HFFc6 (cell line): ENCODE measurements around the gene NRL. TPM values are rescaled to one million over a fixed set of nuclear protein-coding genes. Genes with fewer than 3 reads are reported as not detected.

Experiments
- DNase-seq: peaks from one replicate; pipeline ENCODE4 v3.0.0-alpha.2; 2018
- H3K27ac Mint-ChIP-seq: 2 replicates; pipeline ENCODE4 v1.8.0; 2020; ENCODE audit warnings: mild to moderate bottlenecking, mixed read lengths
- H3K27me3 Mint-ChIP-seq: 2 replicates; pipeline ENCODE4 v1.8.0; 2021; ENCODE audit warnings: mild to moderate bottlenecking, moderate library complexity, mixed read lengths; ENCODE audit not compliant: insufficient read depth
- H3K36me3 Mint-ChIP-seq: 2 replicates; pipeline ENCODE4 v1.8.0; 2021; ENCODE audit warnings: low read depth, mixed read lengths
- H3K4me1 Mint-ChIP-seq: 2 replicates; pipeline ENCODE4 v1.8.0; 2020; ENCODE audit warnings: low read depth, mixed read lengths
- H3K4me3 Mint-ChIP-seq: 2 replicates; pipeline ENCODE4 v1.8.0; 2020; ENCODE audit warnings: mild to moderate bottlenecking, moderate library complexity, mixed read lengths
- H3K9me3 Mint-ChIP-seq: 2 replicates; pipeline ENCODE4 v1.8.0; 2020; ENCODE audit warnings: mild to moderate bottlenecking, mixed read lengths
- long read RNA-seq: library from polyadenylated mRNA; unstranded; transcript quantifications from one replicate; pipeline ENCODE4 v2.0.0, GENCODE V29; 2019
- total RNA-seq, 6 experiments: library from RNA; stranded (reverse); fragmentation: NEBNext Ultra II Directional; extraction: Animal tissue kit (Norgen Biotek cat#: 25700); gene quantifications; 2 replicates in 1 of 6; 3 replicates in 5 of 6; pipeline ENCODE4 v1.2.3, GENCODE V29; 2021
- TF ChIP-seq, protein P1 (sequence below): fragments of 200-600 bp; sonication (generic); IDR thresholded peaks from 2 replicates; pipeline ENCODE4 v1.5.0; 2021; ENCODE audit warnings: antibody characterized with exemption, mild to moderate bottlenecking

The NRL gene
- under 1 TPM; 0.26 to 0.85 (median 0.49) TPM for total RNA-seq
- long read RNA-seq, partial matches to known transcripts: 0 of 1 reads
- long read RNA-seq, other reads (novel, unspliced or antisense): 1 of 1 reads

DNA sequence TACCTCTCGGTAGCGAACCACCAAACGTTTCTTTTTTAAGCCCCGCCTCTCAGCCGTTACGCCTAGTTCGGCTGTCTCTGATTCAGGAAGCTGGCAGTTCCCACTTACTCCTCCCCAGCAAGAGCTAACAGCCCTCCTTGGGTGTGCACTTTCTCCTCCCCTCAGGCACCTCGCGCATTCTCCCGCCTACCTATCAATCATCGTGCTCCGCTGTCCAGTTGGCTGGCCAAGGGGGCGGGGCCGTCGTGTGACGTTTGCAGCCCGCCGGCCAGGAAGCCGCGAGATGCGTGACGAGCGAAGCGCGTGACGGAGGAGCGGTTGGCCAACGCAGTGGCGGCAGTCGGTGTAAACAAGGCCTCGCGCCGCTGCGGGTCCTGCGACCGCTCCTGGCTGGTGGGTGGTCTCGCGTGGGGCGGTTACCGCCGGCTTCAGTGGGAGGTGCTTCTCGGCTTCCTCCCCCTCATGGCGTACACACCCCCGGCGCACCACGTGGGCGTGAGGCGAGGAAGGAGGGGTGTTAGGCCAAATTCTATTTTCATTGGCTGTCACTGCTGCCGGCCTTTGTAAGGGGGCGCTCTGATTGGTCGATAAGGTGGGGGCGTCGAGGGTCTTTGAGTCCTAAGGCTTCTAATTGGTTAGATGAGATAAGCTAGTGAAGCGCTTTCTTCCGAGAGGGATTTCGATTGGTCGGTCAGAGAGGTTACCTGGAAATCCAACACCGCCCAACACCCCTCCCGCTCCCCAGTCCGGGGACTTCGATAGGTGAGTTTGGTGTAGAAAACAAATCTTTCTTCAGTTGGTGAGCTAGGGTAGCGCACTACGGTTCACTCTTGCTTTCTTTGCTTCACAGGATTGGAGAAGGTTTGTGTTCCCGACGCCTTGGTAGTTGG is at the start of gene NRL, which contains the start of gene DCAF11:
NRL (minus strand) TSS at position 418 of the 890 bp plus-strand sequence. CDS start 32,101 bp downstream, outside the sequence.
DCAF11 (plus strand) TSS at position 246 of the 890 bp plus-strand sequence. CDS start 818 bp downstream, outside the sequence.
- Mint-ChIP-seq H3K27ac (peak within 1 kb of the TSS; percentile 99), H3K9me3 (no peaks in the 10 kb centered on the region), H3K4me1 (peaks cover 17% of the 10 kb centered on the region), H3K27me3 (no peaks in the 10 kb centered on the region; the same call in 1 of the 2 replicates), H3K4me3 (peak within 1 kb of the TSS; percentile 97), H3K36me3 (0 out of 2 replicates have a peak, but pooled peaks cover 6% of the 10 kb centered on the region)
- DNase-seq: peak; percentile 100
- TF ChIP-seq, protein P1, sequence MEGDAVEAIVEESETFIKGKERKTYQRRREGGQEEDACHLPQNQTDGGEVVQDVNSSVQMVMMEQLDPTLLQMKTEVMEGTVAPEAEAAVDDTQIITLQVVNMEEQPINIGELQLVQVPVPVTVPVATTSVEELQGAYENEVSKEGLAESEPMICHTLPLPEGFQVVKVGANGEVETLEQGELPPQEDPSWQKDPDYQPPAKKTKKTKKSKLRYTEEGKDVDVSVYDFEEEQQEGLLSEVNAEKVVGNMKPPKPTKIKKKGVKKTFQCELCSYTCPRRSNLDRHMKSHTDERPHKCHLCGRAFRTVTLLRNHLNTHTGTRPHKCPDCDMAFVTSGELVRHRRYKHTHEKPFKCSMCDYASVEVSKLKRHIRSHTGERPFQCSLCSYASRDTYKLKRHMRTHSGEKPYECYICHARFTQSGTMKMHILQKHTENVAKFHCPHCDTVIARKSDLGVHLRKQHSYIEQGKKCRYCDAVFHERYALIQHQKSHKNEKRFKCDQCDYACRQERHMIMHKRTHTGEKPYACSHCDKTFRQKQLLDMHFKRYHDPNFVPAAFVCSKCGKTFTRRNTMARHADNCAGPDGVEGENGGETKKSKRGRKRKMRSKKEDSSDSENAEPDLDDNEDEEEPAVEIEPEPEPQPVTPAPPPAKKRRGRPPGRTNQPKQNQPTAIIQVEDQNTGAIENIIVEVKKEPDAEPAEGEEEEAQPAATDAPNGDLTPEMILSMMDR: peak; percentile 42

DNA sequence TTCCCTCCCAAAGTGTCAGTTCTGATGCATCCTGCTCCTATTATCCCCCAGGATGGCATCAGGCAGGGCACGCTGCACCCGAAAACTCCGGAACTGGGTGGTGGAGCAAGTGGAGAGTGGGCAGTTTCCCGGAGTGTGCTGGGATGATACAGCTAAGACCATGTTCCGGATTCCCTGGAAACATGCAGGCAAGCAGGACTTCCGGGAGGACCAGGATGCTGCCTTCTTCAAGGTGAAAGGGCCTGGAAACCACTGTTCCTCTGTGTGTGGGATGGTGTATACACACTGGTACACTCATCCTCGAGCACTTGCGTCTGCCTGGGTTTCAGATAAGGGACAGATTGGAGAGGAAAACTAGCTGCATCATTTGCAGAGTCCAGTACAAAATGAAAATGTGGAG is 47.3 kb upstream of the NRL start:
- DNase-seq: peak; percentile 9
- Mint-ChIP-seq H3K4me1 (peaks cover 26% of the 10 kb centered on the region), H3K27ac (peak overlapping the region; percentile 89), H3K4me3 (peak overlapping the region; percentile 94), H3K36me3 (peaks cover 18% of the 10 kb centered on the region), H3K9me3 (no peaks in the 10 kb centered on the region), H3K27me3 (peaks cover 3% of the 10 kb centered on the region; the same call in 1 of the 2 replicates)
- TF ChIP-seq, protein P1: no peak

GRCh38 chr14:24160850-24161804 is 46.4 kb upstream of the NRL start, which contains the start of gene IRF9:
Gene IRF9 (plus strand): TSS chr14:24161265. CDS start chr14:24162145, 880 bp downstream.
- DNase-seq: peak; percentile 93
- Mint-ChIP-seq H3K9me3 (no peaks in the 10 kb centered on the region), H3K27ac (peak within 1 kb of the TSS; percentile 89), H3K4me3 (peak within 1 kb of the TSS; percentile 94), H3K27me3 (peaks cover 3% of the 10 kb centered on the region; the same call in 1 of the 2 replicates), H3K36me3 (peaks cover 24% of the 10 kb centered on the region), H3K4me1 (peaks cover 26% of the 10 kb centered on the region)
- TF ChIP-seq, protein P1: peak; percentile 98

DNA sequence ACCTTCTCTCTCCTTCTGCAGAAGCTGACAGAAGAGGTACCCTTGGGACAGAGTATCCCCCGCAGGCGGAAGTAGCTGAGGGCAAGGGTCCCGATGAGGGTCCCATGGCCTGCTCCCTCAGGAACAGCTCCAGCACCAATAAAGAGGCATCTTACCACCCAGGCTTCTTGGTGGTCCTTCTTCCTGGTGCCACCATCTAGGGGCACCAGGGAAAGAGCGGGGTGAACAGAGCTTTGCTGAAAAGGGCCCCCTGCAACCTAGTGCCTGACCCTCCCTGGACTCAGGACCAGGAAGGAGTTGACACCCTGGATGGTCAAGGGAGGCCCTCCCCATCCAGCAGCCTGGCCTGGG is 45.7 kb upstream of the NRL start:
- H3K4me1 Mint-ChIP-seq: peaks cover 26% of the 10 kb centered on the region
- H3K27ac Mint-ChIP-seq: peak overlapping the region; percentile 89
- H3K27me3 Mint-ChIP-seq: peaks cover 3% of the 10 kb centered on the region; the same call in 1 of the 2 replicates
- H3K9me3 Mint-ChIP-seq: no peaks in the 10 kb centered on the region
- TF ChIP-seq, protein P1: no peak
- no peak overlapping the region for H3K4me3 Mint-ChIP-seq
- peaks cover 30% of the 10 kb centered on the region for H3K36me3 Mint-ChIP-seq
- DNase-seq: no peak
